Measurements from ENCODE around the gene CER1.
A peak's percentile ranks its signal among the peaks of the same experiment; 100 is the strongest.
"Not testable (repeated sequence)": the region's sequence is repeated elsewhere in the genome, so short reads cannot be mapped to it uniquely, and the experiment has no call there.

Gene CER1

GRCh38 chr9:14719231-14719923, 3.2 kb downstream of the CER1 start:
- DNase-seq (ENCODE audit: extremely low read depth in 1 of 2, low read depth in 1 of 2), result no peak

DNA sequence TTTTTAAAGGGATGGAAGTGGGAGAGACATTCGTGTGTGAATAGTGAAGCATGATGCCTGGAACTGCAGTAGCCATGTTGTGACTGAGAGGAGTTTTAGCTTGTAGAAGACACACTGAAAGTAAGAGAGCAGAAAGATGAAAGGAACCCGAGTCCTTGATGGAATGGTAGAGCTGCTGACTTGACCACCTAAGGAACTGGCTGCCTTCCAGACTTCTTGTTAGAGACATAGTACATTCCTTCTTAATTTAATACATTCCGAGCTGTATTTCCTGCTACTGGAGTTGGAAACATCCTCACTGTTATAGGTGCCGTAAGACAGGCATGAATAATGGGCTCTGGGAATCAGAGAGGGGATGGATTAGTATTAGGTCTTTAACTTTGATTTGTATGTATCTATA, 7.4 kb downstream of the CER1 start:
- DNase-seq (ENCODE audit: extremely low read depth in 1 of 2, low read depth in 1 of 2), result no peak

- DNase-seq (ENCODE audit: extremely low read depth in 1 of 2, low read depth in 1 of 2), result no peak
Observed at GRCh38 chr9:14713187-14713767, 9.3 kb downstream of the CER1 start.

DNA sequence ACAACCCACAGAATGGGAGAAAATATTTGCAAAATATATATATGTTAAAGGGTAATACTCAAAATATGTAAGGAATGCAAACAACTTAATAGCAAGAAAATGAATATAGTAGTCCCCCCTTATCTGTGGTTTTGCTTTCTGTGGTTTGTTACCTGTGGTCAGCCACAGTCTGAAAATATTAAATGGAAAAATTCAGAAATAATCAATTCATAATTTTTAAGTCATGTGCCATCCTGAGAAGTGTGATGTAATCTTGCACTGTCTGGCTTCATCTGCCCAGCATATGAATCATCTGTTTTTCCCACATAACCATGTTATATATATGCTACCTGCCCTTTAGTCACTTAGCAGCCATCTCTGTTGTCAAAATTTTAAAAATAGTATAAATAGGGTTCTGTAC, 11.7 kb downstream of the CER1 start:
- DNase-seq (ENCODE audit: extremely low read depth in 1 of 2, low read depth in 1 of 2), result no peak

DNA sequence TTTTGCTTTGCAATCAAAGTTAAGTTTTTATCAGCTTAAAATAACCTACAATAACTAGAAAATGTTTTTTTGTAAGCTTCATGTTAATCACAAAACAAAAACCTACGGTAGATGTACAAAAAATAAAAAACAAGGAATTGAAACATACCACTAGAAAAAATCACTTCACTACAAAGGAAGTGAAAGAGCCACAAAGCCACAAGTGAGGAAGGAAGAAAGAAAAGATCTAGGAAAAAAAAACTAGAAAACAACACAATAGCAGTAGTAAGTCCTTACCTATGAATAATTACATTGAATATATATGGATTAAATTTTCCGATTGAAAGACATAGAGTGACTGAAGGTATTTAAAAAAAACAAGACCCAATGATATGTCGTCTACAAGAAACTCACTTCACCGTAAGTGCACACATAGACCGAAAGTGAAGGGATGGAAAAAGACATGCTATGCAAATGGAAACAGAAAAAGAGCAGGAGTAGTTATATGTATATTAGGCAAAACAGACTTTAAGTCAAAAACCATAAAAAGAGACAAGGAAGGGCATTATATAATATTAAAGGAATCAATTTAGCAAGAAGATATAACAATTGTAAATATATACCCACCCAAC, 15.9 kb downstream of the CER1 start:
- DNase-seq (ENCODE audit: extremely low read depth in 1 of 2, low read depth in 1 of 2), result no peak

- no peak for DNase-seq (ENCODE audit: extremely low read depth in 1 of 2, low read depth in 1 of 2)
Observed at GRCh38 chr9:14705079-14705478, 17.5 kb downstream of the CER1 start.

GRCh38 chr9:14704281-14704680, 18.3 kb downstream of the CER1 start:
- no peak for DNase-seq (ENCODE audit: extremely low read depth in 1 of 2, low read depth in 1 of 2)

- DNase-seq (ENCODE audit: extremely low read depth in 1 of 2, low read depth in 1 of 2), result no peak
Observed at GRCh38 chr9:14702200-14702720, 20.3 kb downstream of the CER1 start.

- DNase-seq (ENCODE audit: extremely low read depth in 1 of 2, low read depth in 1 of 2), result peak in 1 of 2 donors; percentile 38
Observed at GRCh38 chr9:14693251-14693861, 29.2 kb downstream of the CER1 start, which contains the start of gene ZDHHC21. Gene ZDHHC21, minus strand, starts transcription at chr9:14693432. Its CDS starts 19,092 bp downstream, at chr9:14674340.

DNA sequence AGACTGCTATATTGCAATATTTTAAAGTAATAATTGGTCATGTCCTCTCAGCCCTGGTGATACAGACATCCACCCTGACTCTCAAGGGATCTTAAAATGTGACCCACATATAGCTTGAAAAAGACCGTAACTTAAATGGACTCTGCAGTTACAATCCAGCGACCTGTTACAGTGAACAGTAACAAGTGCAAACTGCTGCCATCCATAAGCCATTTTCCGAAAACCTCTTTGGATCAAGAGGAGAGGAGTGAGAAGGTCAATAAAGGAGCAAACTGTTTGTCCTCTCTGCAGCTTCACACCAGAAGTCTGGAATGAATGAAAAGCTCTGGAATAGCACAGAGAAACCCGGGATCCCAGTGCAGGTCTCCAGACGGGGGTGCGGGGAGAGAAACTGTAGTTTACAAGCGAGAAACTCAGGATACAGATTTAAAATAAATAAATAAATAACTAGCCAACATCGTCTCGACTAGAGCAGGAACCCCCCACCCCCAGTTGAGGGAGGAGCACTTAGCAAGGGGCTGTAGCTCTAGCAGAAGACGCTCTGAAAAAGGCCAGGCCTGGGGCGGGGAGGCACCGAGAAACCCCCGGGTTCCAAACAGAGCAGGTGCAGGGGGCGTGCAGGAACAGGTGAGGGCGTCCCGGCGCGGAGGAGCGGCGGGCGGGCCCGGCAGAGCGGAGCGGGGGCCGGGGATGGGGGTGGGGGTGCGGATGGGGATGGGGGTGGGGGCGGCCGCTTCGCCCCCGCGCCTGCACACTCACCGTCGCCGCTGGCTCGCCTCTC, 29.9 kb downstream of the CER1 start:
- peak in 1 of 2 donors; percentile 8 for DNase-seq (ENCODE audit: extremely low read depth in 1 of 2, low read depth in 1 of 2)

DNA sequence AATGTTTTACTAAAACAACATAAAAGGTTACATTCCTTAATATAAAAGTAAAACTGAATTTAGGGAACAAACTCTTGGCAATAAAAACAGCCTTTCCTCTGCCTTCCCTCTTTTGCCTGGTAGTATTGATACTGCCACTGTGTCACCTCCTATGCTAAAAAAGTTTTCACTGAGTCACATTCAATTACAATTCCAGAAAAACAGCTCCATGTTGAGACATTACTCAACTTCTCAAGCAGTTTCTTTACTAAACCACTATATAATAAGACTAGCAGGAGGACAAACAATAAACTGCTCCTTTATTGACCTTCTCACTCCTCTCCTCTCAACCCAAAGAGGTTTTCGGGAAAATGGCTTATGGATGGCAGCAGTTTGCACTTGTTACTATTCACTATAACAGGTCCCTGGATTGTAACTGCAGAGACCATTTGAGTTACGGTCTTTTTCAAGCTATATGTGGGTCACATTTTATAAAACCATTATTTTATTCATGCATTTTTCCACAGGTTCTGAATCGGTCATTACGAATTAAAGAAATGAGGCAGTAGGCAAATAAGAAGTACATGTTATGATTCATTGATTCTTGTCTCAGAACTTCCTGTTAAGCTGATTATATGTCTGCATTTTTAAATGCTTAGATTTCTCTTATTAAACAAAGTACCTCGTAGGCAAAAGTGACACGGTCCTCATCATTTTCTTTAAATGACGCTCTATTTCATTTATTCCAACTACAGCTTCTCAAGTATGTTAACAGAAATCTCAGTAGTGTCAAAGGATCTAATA, 31.4 kb downstream of the CER1 start:
- DNase-seq (ENCODE audit: extremely low read depth in 1 of 2, low read depth in 1 of 2), result no peak

DNA sequence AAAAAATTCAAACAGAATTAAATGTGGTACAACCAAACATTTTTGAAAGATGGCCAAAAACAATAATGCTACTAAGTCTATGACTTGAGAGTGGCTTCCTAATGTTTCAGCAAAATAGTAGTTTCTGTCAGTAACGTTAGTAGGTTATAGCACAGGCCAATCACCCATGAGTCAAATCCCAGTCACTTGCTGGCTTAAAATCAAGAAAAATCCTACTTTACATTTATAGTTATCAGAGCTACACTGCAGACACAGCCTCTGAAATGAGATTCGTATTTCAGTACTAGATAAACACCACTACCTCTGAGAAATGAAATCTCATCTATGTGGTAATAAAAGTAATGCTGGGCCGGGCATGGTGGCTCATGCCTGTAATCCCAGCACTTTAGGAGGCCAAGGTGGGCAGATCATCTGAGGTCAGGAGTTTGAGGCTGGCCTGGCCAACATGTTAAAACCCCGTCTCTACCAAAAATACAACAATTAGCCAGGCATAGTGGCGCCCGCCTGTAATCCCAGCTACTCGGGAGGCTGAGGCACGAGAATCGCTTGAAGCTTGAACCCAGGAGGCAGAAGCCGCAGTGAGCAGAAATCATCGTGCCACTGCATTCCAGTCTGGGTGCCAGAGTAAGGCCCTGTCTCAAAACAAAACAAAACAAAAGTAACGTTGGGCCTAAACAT, 35.4 kb downstream of the CER1 start:
- no peak for DNase-seq (ENCODE audit: extremely low read depth in 1 of 2, low read depth in 1 of 2)

- DNase-seq (ENCODE audit: extremely low read depth in 1 of 2, low read depth in 1 of 2), result no peak
Observed at GRCh38 chr9:14686168-14686567, 36.4 kb downstream of the CER1 start.

DNA sequence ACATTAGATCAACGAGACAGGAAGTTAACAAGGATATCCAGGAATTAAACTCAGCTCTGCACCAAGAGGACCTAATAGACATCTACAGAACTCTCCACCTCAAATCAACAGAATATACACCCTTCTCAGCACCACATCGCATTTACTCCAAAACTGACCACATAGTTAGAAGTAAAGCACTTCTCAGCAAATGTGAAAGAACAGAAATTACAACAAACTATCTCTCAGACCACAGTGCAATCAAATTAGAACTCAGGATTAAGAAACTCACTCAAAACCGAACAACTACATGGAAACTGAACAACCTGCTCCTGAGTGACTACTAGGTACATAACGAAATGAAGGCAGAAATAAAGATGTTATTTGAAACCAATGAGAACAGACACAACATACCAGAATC, 39.9 kb downstream of the CER1 start:
- not testable (repeated sequence) for DNase-seq (ENCODE audit: extremely low read depth in 1 of 2, low read depth in 1 of 2)

DNA sequence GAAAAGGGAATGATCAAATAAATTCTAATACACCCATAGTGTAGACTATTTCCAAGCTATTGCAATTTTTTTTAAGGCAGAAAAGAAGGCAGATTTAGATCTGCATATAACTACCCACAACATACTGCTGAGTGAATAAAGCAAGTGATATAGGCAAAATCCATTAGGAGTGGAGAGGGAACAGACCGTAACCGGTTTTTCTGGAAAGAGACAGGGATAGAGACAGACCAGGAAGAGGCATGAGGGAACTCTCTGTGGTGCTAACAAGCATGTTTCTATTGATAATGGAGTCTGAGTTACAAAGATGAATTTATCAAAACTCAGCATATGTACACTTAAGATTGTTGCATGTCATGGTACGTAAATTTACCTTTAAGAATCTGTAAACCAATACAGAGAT, 43.8 kb downstream of the CER1 start:
- DNase-seq (ENCODE audit: extremely low read depth in 1 of 2, low read depth in 1 of 2), result no peak

DNA sequence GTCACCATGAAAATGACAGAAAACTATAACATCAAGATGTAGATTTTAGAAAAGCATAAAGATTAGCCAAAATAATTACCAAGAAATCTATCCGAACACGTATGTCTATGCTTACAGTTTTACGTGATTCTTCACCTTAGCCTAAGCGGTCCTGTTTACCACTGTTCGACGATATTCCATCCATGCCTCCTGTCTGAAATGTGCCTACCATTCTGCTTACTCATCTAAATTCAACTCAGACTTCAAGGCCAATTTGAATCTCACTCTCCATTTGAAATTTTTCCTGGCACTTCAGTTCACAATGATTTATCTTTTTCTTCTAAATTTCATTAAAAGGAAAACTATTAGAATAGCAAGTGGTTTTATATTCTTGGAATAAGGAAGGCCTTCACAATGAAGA, 44.7 kb downstream of the CER1 start:
- no peak for DNase-seq (ENCODE audit: extremely low read depth in 1 of 2, low read depth in 1 of 2)

DNA sequence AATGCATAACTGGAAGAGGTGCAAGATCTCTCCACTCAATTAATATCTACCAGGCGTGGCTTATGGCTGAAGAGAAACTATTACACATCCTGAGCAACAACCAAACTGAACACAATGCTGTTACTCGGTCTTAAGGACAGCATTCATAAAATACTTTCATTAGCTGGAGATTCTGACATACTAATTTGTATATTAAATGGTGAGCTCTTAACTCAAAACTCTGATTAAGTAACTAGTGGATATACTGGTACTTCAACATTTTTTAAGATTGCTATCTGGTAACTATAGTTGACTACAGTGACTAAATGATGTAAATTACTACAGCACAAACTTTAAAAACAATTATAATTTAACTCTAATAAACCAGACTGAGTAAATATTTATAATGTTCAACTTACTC, 45.1 kb downstream of the CER1 start:
- no peak for DNase-seq (ENCODE audit: extremely low read depth in 1 of 2, low read depth in 1 of 2)

- no peak for DNase-seq (ENCODE audit: extremely low read depth in 1 of 2, low read depth in 1 of 2)
Observed at GRCh38 chr9:14674630-14675029, 47.9 kb downstream of the CER1 start.

GRCh38 chr9:14671377-14671776, 51.2 kb downstream of the CER1 start:
- no peak for DNase-seq (ENCODE audit: extremely low read depth in 1 of 2, low read depth in 1 of 2)

DNA sequence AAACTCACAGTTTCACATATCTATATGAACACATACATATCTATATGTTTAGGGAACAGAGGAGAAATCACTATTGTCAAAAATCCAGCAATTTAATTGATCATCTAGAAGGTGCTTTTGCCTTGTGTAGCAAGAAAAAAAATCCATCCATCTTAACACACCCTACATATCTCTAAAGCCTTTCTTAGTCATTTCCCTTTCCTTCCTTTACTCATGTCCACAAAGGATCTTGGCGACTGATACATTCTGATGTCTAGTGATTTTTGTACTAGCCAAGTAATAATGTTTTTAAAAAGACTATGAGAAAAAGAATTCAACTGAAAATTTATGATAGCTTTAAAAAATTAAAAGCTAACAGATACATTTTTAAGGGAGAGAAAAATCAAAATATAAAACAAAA, 51.8 kb downstream of the CER1 start:
- DNase-seq (ENCODE audit: extremely low read depth in 1 of 2, low read depth in 1 of 2), result no peak

Measured in activated CD8-positive, alpha-beta memory T cell treated with anti-CD3 and anti-CD28 coated beads for 1 hour (primary cell).